Ascending aorta (tissue), 2 donors: ENCODE measurements around the gene EXOC3. TPM values are rescaled to one million over a fixed set of nuclear protein-coding genes. Genes with fewer than 3 reads are reported as not detected.

Source experiments
- DNase-seq, 2 donors: peaks; one replicate each; pipeline ENCODE4 v3.0.0-alpha.2; 2019; ENCODE audit warnings: low spot score in 2 of 2
- H3K27ac ChIP-seq, 2 donors: fragments of 200-600 bp; sonication (generic); one replicate each; pipeline ENCODE4 v1.5.1; 2016 to 2017; ENCODE audit warnings: mild to moderate bottlenecking in 1 of 2
- H3K27me3 ChIP-seq: fragments of 200-600 bp; sonication (generic); one replicate; pipeline ENCODE4 v1.5.1; 2017
- H3K36me3 ChIP-seq, 2 donors: fragments of 200-600 bp; sonication (generic); one replicate each; pipeline ENCODE4 v1.5.1; 2016
- H3K4me1 ChIP-seq, 2 donors: fragments of 200-600 bp; sonication (generic); one replicate each; pipeline ENCODE4 v1.5.1; 2016 to 2017; ENCODE audit warnings: mild to moderate bottlenecking in 1 of 2
- H3K4me3 ChIP-seq, 2 donors: fragments of 200-600 bp; sonication (generic); one replicate each; pipeline ENCODE4 v1.5.1; 2016 to 2017; ENCODE audit warnings: mild to moderate bottlenecking in 1 of 2
- H3K9me3 ChIP-seq, 2 donors: fragments of 200-600 bp; sonication (generic); one replicate each; pipeline ENCODE4 v1.5.1; 2016
- intact Hi-C: fragments of 100-400 bp; cut with DNase I; formaldehyde crosslinking; loops from one replicate; pipeline ENCODE4 v1.15.1; 2023
- total RNA-seq: library from RNA; depleted of rRNA; stranded (reverse); fragments of >200 nt; gene quantifications from one replicate; pipeline ENCODE4 v1.1.0, GENCODE V29; 2016
- TF ChIP-seq, protein P1 (sequence below), 3 experiments: fragments of 200-600 bp in 2 of 3; fragments of 450-650 bp in 1 of 3; sonication (generic) in 2 of 3; IDR thresholded peaks; one replicate each; pipeline ENCODE4 v1.5.1; 2016 to 2019; ENCODE audit warnings: antibody characterized with exemption in 3 of 3, mild to moderate bottlenecking in 1 of 3, moderate library complexity in 1 of 3

The EXOC3 gene
- total RNA-seq, 1 donor from 2014 or later: 56.7 TPM

- Histone ChIP-seq H3K36me3 (peaks cover 60 to 72% of the 10 kb centered on the region in 2 donors), H3K27ac (no peak overlapping the region), H3K4me3 (no peak overlapping the region), H3K9me3 (peaks cover 7 to 14% of the 10 kb centered on the region in 2 donors), H3K4me1 (peaks cover 6 to 7% of the 10 kb centered on the region in 2 donors), H3K27me3 (no peaks in the 10 kb centered on the region)
- DNase-seq: peak; percentile 44 to 77
- intact Hi-C loops: loop anchor here (10.0 kb wide), 2 partner anchors 167 to 173 kb away; partner anchors contain the start of genes CEP72 and PDCD6
- TF ChIP-seq, protein P1, sequence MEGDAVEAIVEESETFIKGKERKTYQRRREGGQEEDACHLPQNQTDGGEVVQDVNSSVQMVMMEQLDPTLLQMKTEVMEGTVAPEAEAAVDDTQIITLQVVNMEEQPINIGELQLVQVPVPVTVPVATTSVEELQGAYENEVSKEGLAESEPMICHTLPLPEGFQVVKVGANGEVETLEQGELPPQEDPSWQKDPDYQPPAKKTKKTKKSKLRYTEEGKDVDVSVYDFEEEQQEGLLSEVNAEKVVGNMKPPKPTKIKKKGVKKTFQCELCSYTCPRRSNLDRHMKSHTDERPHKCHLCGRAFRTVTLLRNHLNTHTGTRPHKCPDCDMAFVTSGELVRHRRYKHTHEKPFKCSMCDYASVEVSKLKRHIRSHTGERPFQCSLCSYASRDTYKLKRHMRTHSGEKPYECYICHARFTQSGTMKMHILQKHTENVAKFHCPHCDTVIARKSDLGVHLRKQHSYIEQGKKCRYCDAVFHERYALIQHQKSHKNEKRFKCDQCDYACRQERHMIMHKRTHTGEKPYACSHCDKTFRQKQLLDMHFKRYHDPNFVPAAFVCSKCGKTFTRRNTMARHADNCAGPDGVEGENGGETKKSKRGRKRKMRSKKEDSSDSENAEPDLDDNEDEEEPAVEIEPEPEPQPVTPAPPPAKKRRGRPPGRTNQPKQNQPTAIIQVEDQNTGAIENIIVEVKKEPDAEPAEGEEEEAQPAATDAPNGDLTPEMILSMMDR (IDR thresholded peaks at IDR 0.05): no peak
Observed at GRCh38 chr5:448061-448765, 5.2 kb downstream of the EXOC3 start.

DNA sequence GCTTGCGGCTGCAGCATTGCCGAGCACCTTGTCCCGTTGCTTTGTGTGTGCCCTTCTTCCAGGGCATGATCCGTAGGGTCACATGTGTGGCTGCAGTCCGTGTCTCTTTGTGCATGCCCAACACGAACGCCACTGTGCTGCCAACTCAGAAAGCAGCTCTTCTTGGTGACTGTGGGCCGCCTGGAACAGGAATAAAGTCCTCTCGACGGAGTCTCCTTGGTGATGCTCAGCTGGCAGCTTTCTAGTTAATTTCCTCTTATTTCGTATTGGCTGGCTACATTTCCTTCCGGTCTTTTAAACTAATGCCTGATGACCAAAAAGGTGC is 5.8 kb downstream of the EXOC3 start:
- Histone ChIP-seq H3K27me3 (no peaks in the 10 kb centered on the region), H3K9me3 (peaks cover 7 to 14% of the 10 kb centered on the region in 2 donors), H3K27ac (no peak overlapping the region), H3K4me1 (peaks cover 5 to 7% of the 10 kb centered on the region in 2 donors), H3K36me3 (peaks cover 65 to 77% of the 10 kb centered on the region in 2 donors), H3K4me3 (no peak overlapping the region)
- TF ChIP-seq, protein P1 (IDR thresholded peaks at IDR 0.05): no peak
- intact Hi-C loops: loop anchor here (10.0 kb wide), 2 partner anchors 166 to 174 kb away; partner anchors contain the start of genes CEP72 and PDCD6
- DNase-seq: no peak

DNA sequence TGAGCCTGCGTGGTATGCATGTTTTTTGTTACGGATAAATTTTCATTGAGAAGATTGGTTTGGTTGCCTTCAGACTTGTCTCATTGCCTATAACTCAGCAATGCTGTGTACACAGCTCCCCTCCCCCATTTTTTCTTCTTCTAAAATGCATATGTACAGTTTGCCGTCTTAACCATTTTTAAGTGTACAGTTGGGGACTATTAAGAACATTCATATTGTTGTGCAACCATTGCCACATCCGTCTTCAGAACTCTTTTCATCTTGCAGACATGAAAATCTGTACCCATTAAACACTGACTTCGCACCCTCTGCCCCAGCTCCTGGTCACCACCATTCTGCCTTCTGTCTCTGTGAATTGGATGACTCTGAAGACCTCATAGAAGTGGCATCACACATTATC is 6.2 kb downstream of the EXOC3 start:
- no peak overlapping the region for H3K4me3 ChIP-seq
- DNase-seq: peak in 1 of 2 donors; percentile 9
- H3K36me3 ChIP-seq: peaks cover 69 to 82% of the 10 kb centered on the region in 2 donors
- H3K27ac ChIP-seq: no peak overlapping the region
- TF ChIP-seq, protein P1 (IDR thresholded peaks at IDR 0.05): no peak
- no peaks in the 10 kb centered on the region for H3K27me3 ChIP-seq
- H3K4me1 ChIP-seq: peaks cover under 1 to 3% of the 10 kb centered on the region in 2 donors
- intact Hi-C loops: loop anchor here (10.0 kb wide), 2 partner anchors 166 to 174 kb away; partner anchors contain the start of genes CEP72 and PDCD6
- peaks cover 7 to 14% of the 10 kb centered on the region in 2 donors for H3K9me3 ChIP-seq

DNA sequence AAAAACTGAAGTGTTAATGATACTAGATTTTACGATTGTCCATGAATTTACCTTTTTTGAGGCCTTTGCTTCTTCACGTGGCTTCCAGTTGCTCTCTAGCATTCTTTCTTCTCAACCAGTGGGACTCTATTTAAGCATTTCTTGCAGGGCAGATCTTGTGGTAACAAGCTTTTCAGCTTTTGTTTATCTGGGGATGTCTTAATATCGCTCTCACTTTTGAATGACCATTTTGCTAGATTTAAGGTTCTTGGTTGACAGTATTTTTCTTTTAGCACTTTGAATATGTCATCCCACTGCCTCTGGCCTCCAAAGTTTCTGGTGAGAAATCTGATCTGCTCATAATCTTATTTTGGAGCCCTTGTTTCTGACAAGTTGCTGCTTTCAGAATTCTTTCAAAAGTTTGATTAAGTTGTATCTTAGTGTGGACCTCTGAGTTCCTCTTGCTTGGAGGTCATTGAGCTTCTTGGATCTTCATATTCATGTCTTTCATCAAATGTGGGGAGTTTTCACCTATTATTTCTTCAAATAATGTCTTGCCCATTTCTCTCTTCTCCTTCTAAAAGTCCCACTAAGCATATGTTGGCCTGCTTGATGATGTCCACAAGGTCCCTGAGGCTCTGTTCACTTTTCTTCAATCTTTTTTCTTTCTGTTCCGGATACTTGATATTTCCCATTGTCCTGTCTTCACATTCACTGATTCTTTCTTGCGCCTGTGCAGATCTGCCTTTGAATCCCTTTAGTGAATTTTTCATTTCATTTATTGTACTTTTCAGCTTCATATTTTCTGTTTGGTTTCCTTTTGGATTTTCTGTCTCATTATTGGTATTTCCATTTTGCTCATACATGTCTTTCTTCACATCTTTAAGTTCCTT is 8.8 kb downstream of the EXOC3 start:
- H3K36me3 ChIP-seq: peaks cover 82 to 94% of the 10 kb centered on the region in 2 donors

More for the DNA sequence above, 8.8 kb downstream of the EXOC3 start:
- TF ChIP-seq, protein P1 (IDR thresholded peaks at IDR 0.05): no peak
- H3K27ac ChIP-seq: no peak overlapping the region
- peaks cover 7 to 14% of the 10 kb centered on the region in 2 donors for H3K9me3 ChIP-seq
- intact Hi-C loops: no loop called here
- H3K27me3 ChIP-seq: no peaks in the 10 kb centered on the region
- no peak overlapping the region for H3K4me3 ChIP-seq
- H3K4me1 ChIP-seq: no peaks in the 10 kb centered on the region
- DNase-seq: no peak
